GM19372 (cell line): Measurements from ENCODE around the gene MPV17L2.

Experiments used
- ATAC-seq: cut with Tn5 transposase; IDR thresholded peaks from one replicate; pipeline ENCODE4 v1.9.1; 2021; ENCODE audit warnings: mild to moderate bottlenecking, low read depth, moderate library complexity; ENCODE audit not compliant: unreplicated experiment

The MPV17L2 gene

DNA sequence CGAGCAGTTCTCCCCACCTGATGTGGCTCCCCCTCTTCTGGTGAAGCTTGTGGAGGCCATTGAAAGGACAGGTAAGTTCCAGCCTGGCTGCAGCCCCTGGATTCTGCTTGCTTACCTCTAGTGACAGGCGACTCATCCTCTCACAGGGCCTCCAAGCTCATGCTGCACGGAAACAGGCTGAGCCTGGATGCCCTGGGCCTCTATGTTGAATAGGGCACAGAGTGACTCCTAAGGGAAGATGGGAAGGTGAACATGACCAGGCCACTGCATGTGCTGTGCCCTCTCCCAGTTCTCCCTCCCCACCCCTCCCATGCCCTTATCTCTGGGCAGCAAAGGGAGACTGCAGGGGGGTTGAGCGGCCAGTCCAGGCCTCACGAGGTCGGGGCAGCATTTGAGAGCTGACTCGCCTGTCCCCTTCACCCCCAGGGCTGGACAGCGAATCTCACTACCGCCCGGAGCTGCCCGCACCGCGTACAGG, 32.5 kb upstream of the MPV17L2 start:
- ATAC-seq: no peak

GRCh38 chr19:18160971-18161635, 31.9 kb upstream of the MPV17L2 start:
- no peak for ATAC-seq

DNA sequence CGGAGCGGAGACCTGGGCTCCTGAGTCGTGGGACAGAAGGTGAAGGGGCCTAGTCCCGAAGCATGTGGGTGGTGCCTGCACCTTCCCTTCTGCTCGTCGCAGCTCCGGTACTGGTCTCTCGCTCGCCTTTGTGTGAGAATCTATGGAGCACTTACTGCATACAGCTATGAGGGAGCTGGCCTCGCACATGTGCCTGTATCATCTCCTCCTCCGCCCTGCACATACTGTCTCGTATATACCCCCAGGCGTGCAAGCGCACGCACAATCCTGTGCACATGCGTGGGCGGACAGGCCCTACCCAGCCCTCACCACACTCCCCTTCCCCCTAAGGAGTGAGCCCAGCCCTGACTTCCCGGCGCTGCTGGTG, 31.4 kb upstream of the MPV17L2 start:
- no peak for ATAC-seq

- no peak for ATAC-seq
These were observed 28.9 kb upstream of the MPV17L2 start for GRCh38 chr19:18164072-18164471.

DNA sequence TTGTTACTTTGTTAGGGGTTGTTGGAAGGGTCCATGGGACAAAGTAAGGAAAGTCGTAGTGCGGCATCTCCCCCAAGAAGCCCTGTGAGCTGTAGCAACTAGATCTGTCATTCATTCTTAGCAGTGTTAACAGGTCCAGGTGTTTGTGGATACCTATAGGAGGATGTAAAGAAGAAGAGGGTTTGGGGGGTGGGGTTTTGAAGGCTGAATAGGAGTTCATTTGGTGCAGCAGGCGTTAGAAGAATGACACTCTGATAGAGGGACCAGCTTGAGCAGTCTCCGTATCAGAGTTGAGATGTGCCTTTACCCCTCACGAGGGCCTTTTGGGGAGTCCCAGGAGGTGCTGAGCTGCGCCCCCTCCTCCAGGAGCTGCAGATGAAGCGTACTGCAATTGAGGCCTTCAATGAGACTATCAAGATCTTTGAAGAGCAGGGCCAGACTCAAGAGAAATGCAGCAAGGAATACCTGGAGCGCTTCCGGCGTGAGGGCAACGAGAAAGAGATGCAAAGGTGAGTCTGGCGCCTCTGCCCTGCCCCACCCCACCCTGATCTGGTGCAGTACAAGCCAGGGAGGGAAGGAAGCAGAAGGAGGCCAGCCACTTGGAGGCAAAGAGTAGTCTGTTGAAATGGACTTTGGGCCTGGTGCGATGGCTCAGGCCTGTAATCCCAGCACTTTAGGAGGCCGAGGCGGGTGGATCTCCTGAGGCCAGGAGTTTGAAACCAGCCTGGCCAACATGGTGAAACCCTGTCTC, 27.0 kb upstream of the MPV17L2 start:
- ATAC-seq: no peak

- no peak for ATAC-seq
These were observed 26.0 kb upstream of the MPV17L2 start for GRCh38 chr19:18167011-18167410.

GRCh38 chr19:18167975-18168645, 24.9 kb upstream of the MPV17L2 start:
- no peak for ATAC-seq

- no peak for ATAC-seq
These were observed 24.2 kb upstream of the MPV17L2 start for GRCh38 chr19:18168673-18169381.

GRCh38 chr19:18170714-18171255, 22.2 kb upstream of the MPV17L2 start:
- ATAC-seq: no peak

- no peak for ATAC-seq
These were observed 21.3 kb upstream of the MPV17L2 start for GRCh38 chr19:18171605-18172327.

DNA sequence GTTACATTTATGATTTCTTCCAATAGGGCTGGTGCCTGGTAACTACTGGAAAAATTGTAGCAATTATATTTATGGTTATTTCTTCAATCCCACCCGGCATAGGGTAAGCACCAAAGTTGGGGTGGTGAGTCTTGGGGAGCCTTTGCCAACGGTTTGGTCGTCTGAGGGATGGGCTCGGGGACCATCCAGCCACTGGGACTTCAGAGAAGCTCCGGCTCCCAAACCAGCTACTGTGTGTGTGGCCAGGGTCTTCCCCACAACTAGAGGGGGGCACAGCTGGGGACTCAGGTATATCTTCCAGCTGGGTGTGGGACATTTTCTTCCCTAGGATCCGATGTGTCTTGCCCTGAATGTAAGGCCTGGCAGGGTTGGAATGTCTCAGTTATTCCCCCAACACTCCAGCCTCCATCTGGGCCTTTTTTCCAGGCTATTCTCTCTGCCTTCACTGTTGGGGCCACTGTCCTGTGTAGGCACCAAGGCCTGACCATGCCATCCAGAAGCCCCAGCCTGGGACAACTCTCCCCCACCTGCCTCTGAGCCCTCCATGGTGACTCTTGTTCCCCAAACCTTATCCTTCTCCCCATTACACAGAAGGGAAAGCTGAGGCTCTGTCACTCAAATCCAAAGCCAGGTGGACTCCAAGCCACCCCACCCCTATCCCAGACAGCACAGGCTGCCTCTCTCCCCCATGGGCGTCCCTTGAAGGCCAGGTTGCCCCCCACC, 20.5 kb upstream of the MPV17L2 start:
- ATAC-seq: no peak

- peak; percentile 13 for ATAC-seq
These were observed 19.9 kb upstream of the MPV17L2 start for GRCh38 chr19:18173054-18173571.

DNA sequence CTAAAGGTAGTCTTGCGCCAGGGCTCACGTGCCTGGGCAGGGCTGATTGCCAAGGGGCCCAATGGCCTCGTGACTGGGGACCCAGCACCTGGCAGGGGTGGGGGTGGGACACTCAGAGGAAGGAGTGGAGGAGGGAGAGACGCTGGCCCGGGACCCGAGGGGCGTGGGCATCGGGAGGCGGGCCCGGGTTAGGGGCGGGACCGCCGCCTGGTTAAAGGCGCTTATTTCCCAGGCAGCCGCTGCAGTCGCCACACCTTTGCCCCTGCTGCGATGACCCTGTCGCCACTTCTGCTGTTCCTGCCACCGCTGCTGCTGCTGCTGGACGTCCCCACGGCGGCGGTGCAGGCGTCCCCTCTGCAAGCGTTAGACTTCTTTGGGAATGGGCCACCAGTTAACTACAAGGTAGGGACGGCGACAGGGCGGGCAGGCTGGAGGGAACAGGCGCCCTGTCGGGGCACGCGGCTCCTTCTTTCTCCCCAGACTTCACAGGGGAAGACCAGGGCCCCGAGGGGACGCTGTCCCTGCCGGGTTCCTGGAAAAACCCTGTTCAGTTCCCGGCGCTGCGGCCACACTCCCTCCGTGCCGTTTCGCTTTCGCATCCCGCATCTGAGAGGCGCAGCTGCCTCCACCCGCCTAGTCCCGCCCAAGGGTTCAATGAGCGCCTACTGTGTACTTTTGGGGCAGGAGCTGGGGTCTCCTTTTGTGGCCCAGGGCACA, 19.3 kb upstream of the MPV17L2 start, which contains the start of gene IFI30:
TSS of gene IFI30 (plus strand) at position 242 of the 717 bp plus-strand sequence. CDS start at position 271, 29 bp downstream.
- peak; percentile 46 for ATAC-seq

GRCh38 chr19:18174983-18175382, 18.0 kb upstream of the MPV17L2 start:
- no peak for ATAC-seq

DNA sequence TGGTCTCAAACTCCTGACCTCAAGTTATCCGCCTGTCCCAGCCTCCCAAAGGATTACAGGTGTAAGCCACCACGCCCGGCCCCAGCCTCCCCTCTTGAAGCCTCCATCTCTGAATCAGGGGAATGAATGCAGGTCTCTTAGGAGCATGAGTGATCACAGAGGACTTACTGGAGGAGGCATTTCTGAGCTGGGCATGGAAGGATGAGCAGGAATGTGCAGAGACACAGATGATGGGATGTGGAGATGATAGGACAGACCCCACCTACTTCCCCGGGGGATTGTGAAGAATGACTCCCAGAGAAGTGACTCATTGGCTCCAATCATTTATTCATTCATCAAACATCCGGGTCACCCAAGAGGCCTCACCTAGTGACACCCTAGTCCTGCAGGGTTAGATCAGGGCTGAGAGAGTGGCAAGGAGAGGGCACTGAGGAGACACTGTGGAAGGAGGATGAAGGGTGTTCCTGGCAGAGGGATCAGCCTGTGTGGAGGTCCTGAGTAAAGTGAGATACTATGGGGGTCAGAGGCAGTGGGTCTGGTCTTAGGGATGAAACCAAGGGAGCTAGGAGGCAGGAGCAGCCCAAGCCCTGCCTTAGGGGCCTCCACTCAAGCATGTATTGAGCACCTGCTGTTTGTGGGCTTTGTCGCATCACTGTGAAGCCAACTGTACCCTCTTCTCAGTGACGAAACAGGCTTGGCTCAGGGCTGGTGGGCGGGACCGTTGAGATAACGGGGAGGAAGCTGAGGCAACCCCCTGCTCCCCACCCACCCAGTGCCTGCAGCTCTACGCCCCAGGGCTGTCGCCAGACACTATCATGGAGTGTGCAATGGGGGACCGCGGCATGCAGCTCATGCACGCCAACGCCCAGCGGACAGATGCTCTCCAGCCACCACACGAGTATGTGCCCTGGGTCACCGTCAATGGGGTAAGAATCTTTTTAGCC, 16.4 kb upstream of the MPV17L2 start:
- no peak for ATAC-seq

GRCh38 chr19:18179957-18180356, 13.1 kb upstream of the MPV17L2 start:
- ATAC-seq: no peak

GRCh38 chr19:18183529-18183928, 9.5 kb upstream of the MPV17L2 start:
- no peak for ATAC-seq
